ENCODE results near the gene ST14. TPM values are rescaled to one million over a fixed set of nuclear protein-coding genes. Genes with fewer than 3 reads are reported as not detected.

Gene ST14
- total RNA-seq: 100 to 1,000 TPM; 537 to 604 TPM

DNA sequence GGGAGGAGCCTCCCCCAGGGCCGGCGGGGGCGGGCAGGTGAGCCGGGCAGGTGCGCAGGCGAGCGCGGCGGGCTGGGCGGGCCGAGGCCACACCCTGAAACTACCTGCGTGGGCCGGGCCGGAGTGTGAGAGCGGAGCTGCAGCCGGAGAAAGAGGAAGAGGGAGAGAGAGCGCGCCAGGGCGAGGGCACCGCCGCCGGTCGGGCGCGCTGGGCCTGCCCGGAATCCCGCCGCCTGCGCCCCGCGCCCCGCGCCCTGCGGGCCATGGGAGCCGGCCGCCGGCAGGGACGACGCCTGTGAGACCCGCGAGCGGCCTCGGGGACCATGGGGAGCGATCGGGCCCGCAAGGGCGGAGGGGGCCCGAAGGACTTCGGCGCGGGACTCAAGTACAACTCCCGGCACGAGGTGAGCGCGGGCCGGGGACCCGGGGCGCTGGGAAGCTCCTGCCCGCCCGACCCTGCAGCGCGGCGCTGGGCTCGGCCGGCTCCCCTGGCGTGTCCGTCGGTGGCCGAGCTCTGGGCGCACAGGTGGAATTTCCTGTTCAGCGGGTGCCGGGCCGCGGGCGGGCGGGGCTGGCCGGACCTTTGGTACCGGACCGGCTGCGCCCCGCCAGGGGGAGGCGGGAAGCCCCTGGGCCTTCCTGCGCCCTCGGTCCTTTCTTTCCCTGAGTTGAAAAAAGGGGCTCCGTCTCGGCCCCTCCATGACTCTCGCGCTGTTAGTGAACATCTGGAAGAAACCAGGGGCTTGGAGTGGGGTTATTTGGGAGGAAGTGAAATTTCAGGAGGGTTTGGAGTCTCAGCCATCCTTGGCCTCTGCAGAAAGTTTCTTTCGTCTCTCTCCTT is at the start of gene ST14:
ST14 (plus strand) TSS at position 126 of the 841 bp plus-strand sequence; CDS start at position 324, 198 bp downstream.
- Histone ChIP-seq H3K4me1 (peaks cover 20% of the 10 kb centered on the region), H3K9me3 (no peaks in the 10 kb centered on the region), H3K9ac (ENCODE audit: low read depth in 2 of 2, low read length in 2 of 2) (peak within 1 kb of the TSS; percentile 98 to 99), H3K27ac (peak within 1 kb of the TSS; percentile 81), H3K36me3 (no peaks in the 10 kb centered on the region), H3K4me3 (peak within 1 kb of the TSS; percentile 67), H3K27me3 (no peaks in the 10 kb centered on the region)
- no peak for TF ChIP-seq CTCF (IDR thresholded peaks at IDR 0.05)
- intact Hi-C loops (cut with DNase I): no loop called here
- peak; percentile 89 for DNase-seq

DNA sequence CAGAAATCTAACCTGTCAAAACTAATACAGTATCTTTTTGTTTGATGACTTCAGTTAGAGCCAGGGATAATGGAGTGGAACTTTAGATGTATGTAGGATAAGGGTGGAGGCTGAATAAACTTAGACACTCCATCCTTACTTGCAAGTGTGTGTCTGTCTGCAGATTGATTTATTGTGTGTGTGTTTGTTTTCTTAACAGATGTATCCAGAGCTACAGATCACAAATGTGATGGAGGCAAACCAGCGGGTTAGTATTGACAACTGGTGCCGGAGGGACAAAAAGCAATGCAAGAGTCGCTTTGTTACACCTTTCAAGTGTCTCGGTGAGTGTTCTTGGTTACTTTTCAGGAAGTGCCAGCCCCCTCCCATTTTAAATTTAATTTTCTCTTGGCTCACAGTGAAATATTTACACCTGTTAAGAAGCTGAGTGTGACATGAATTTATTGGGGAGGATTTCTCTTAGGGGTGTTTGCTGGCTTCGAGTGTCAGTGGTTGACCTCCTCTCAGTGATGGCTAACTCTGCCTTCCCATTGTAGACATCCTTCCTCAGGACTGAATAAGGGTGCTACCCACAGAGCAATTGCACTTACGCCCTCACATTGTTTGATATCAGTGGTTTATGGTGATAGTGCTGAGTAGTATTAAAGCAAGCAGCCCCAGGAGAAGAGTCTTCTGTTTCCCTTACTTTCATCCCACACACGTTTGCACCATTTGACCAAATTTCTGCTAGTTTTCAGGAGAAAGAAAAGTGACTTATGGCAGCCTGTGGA is 49.1 kb upstream of the ST14 start:
- Histone ChIP-seq H3K27me3 (no peaks in the 10 kb centered on the region), H3K4me1 (no peaks in the 10 kb centered on the region), H3K4me3 (no peak overlapping the region), H3K9me3 (no peaks in the 10 kb centered on the region), H3K9ac (ENCODE audit: low read depth in 2 of 2, low read length in 2 of 2) (no peak overlapping the region), H3K27ac (no peak overlapping the region), H3K36me3 (peaks cover 10% of the 10 kb centered on the region)
- no peak for TF ChIP-seq CTCF (IDR thresholded peaks at IDR 0.05)
- intact Hi-C loops (cut with DNase I): no loop called here
- DNase-seq: no peak

DNA sequence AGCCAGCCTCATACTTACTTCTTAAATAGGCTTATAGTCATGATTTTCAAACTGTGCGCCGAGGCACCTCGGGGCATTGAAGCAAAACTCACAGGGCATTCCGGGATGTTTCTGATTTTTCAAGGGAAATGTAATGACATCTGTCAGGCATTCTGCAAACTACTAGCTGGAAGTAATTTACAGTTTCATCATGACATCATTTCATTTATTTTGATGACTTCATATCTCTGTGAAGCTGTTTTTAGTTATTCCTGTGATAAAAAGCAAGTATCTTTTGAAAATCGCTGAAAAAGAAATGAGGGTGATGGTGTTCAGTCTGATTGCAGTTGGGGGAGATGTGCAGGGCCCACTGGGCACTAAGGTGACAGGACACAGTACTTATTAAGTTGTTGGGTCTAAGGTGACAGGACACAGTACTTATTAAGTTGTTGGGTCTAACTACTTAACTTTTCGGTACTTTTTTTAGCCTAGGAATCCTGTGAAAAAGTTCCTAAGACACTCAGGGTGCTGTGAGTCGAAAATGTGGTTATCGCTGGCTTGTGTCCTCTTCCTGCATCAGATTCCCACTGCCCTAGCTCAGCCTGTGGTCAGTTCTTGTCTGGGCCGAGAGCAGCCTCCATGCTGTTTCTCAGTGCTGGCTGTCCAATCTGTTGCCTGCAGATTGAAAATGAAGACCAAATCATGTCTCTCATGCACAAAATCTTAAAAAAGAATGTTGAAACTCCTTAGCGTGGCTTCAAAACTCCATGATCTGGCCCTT is 47.3 kb upstream of the ST14 start:
- Histone ChIP-seq H3K36me3 (peaks cover 14% of the 10 kb centered on the region), H3K4me1 (no peaks in the 10 kb centered on the region), H3K9me3 (no peaks in the 10 kb centered on the region), H3K9ac (ENCODE audit: low read depth in 2 of 2, low read length in 2 of 2) (no peak overlapping the region), H3K27me3 (no peaks in the 10 kb centered on the region), H3K27ac (no peak overlapping the region), H3K4me3 (no peak overlapping the region)
- TF ChIP-seq CTCF (IDR thresholded peaks at IDR 0.05): no peak
- no peak for DNase-seq
- intact Hi-C loops (cut with DNase I): no loop called here

DNA sequence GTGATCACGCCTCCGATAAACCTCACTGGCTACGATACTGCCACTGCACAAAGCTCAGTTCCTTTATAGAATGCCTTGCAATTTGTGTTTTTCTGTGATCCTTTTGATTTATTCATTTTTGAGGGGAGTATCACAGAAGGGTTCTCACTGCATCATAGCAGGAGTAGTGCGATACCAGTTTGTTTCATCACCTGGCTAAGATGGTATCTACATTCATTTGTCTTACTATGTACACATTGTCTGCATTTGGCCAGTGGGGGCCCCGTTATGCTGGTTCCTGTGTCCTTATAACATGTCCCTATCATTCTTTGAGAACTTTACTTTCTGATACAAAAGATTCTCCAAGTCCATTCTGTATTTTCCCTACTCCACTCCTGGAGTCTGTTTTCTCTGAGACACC is 45.3 kb upstream of the ST14 start:
- H3K9me3 ChIP-seq: no peaks in the 10 kb centered on the region
- TF ChIP-seq CTCF (IDR thresholded peaks at IDR 0.05): no peak
- H3K36me3 ChIP-seq: peaks cover 14% of the 10 kb centered on the region
- no peaks in the 10 kb centered on the region for H3K4me1 ChIP-seq
- H3K4me3 ChIP-seq: no peak overlapping the region
- no peak overlapping the region for H3K9ac ChIP-seq (ENCODE audit: low read depth in 2 of 2, low read length in 2 of 2)
- DNase-seq: no peak
- intact Hi-C loops (cut with DNase I): no loop called here
- H3K27ac ChIP-seq: no peak overlapping the region
- H3K27me3 ChIP-seq: no peaks in the 10 kb centered on the region

- Histone ChIP-seq H3K36me3 (peaks cover 14% of the 10 kb centered on the region), H3K9ac (ENCODE audit: low read depth in 2 of 2, low read length in 2 of 2) (no peak overlapping the region), H3K27ac (no peak overlapping the region), H3K27me3 (no peaks in the 10 kb centered on the region), H3K4me3 (no peak overlapping the region), H3K9me3 (no peaks in the 10 kb centered on the region), H3K4me1 (no peaks in the 10 kb centered on the region)
- no peak for TF ChIP-seq CTCF (IDR thresholded peaks at IDR 0.05)
- intact Hi-C loops (cut with DNase I): no loop called here
- DNase-seq: no peak
Measured at GRCh38 chr11:130114726-130115125, 44.9 kb upstream of the ST14 start.

Measured in colonic mucosa (tissue), 4 donors.